OCI-LY7 (cell line): ENCODE measurements around the gene RNF40. TPM values are rescaled to one million over a fixed set of nuclear protein-coding genes. Genes with fewer than 3 reads are reported as not detected.

Source experiments
- BruUV-seq: library from RNA; stranded (reverse); fragments of 400-500 nt; replicated peaks from 2 replicates; lab custom pipeline; 2021; lab: Mats Ljungman, UMichigan
- CTCF ChIA-PET: fragments of 300-600 bp; sonication (Branson Sonifier 250); formaldehyde crosslinking; loops from one replicate; lab custom pipeline; 2022; ENCODE audit warnings: antibody characterized with exemption; ENCODE audit not compliant: unreplicated experiment; lab: Charles Lee
- POLR2A ChIA-PET: fragments of 300-600 bp; sonication (Branson Sonifier 250); formaldehyde crosslinking; loops from one replicate; lab custom pipeline; 2022; ENCODE audit warnings: antibody characterized with exemption; lab: Charles Lee
- DNase-seq: peaks from one replicate; pipeline ENCODE4 v3.0.0-alpha.2; 2015; ENCODE audit warnings: low spot score
- H2AFZ ChIP-seq: fragments of 200-600 bp; sonication (generic), shearing (Covaris generic); 2 replicates; pipeline ENCODE4 v1.6.1; 2014; ENCODE audit warnings: mild to moderate bottlenecking, antibody characterized with exemption, low read length, moderate library complexity
- H3K27ac ChIP-seq: fragments of 200-600 bp; sonication (generic); 2 replicates; pipeline ENCODE4 v1.5.1; 2014; ENCODE audit warnings: mixed run types, low read depth, mild to moderate bottlenecking, moderate library complexity, low read length, inconsistent platforms; ENCODE audit not compliant: poor library complexity, severe bottlenecking
- H3K36me3 ChIP-seq: fragments of 200-600 bp; sonication (generic); 2 replicates; pipeline ENCODE4 v1.6.1; 2014; ENCODE audit warnings: mild to moderate bottlenecking, antibody characterized with exemption, low read length, moderate library complexity, mixed read lengths; ENCODE audit not compliant: insufficient read depth
- H3K4me1 ChIP-seq: fragments of 200-600 bp; sonication (generic); 2 replicates; pipeline ENCODE4 v1.5.1; 2014; ENCODE audit warnings: mild to moderate bottlenecking, low read length; ENCODE audit not compliant: insufficient read depth, poor library complexity, severe bottlenecking
- H3K4me2 ChIP-seq: fragments of 200-600 bp; sonication (generic); 2 replicates; pipeline ENCODE4 v1.6.1; 2014; ENCODE audit warnings: mild to moderate bottlenecking, low read length
- H3K4me3 ChIP-seq: fragments of 200-600 bp; sonication (generic); 2 replicates; pipeline ENCODE4 v1.5.1; 2014; ENCODE audit warnings: mild to moderate bottlenecking, low read depth, low read length; ENCODE audit not compliant: poor library complexity, severe bottlenecking
- H3K79me2 ChIP-seq: fragments of 200-600 bp; sonication (generic); 2 replicates; pipeline ENCODE4 v1.6.1; 2016; ENCODE audit warnings: low read depth, mild to moderate bottlenecking, low read length, moderate library complexity, mixed read lengths; ENCODE audit not compliant: insufficient read depth
- H3K9me2 ChIP-seq: fragments of 200-600 bp; sonication (generic); 2 replicates; pipeline ENCODE4 v1.6.1; 2016; ENCODE audit warnings: mild to moderate bottlenecking, low read length, mixed read lengths; ENCODE audit not compliant: insufficient read depth
- H3K9me3 ChIP-seq: fragments of 200-600 bp; sonication (generic); 2 replicates; pipeline ENCODE4 v1.6.1; 2014; ENCODE audit warnings: mild to moderate bottlenecking, mixed run types, low read length, mixed read lengths
- H4K20me1 ChIP-seq: fragments of 200-600 bp; sonication (generic); 2 replicates; pipeline ENCODE4 v1.6.1; 2014; ENCODE audit warnings: mild to moderate bottlenecking, antibody characterized with exemption, low read length, moderate library complexity, mixed read lengths; ENCODE audit not compliant: insufficient read depth
- CTCF ChIP-seq: fragments of 200-600 bp; sonication (generic); conservative IDR thresholded peaks from 2 replicates; pipeline ENCODE4 v1.5.1; 2014; ENCODE audit warnings: mild to moderate bottlenecking, antibody characterized with exemption, low read length, moderate library complexity, mixed read lengths
- EZH2phosphoT487 ChIP-seq: fragments of 200-600 bp; sonication (generic); IDR thresholded peaks from 2 replicates; pipeline ENCODE4 v1.6.1; 2018; ENCODE audit warnings: low read depth, borderline replicate concordance, mild to moderate bottlenecking, mixed run types, antibody characterized with exemption, low read length, moderate library complexity, mixed read lengths
- intact Hi-C: fragments of 100-400 bp; cut with micrococcal nuclease; formaldehyde crosslinking; loops from one replicate; pipeline ENCODE4 v1.10.0; 2022; ENCODE audit not compliant: unreplicated experiment
- total RNA-seq, 2 experiments: library from RNA; depleted of rRNA in 1 of 2; stranded (reverse); fragments of >200 nt in 1 of 2; shearing (Covaris generic) in 1 of 2; gene quantifications; 2 replicates each; pipeline ENCODE4 v1.2.3, GENCODE V29; 2014 to 2022

RNF40 gene
- total RNA-seq, 2 experiments from 2014 or later: 70.5 to 108 TPM

- H3K27ac ChIP-seq: no peak overlapping the region
- no TSS peak for BruUV-seq
- 0 out of 2 replicates have a peak, but pooled peaks cover 4% of the 10 kb centered on the region for H4K20me1 ChIP-seq
- no peaks in the 10 kb centered on the region for H3K9me3 ChIP-seq
- no peak overlapping the region; the same call in 1 of the 2 replicates for H3K4me2 ChIP-seq
- ChIA-PET CTCF (no interaction called here), POLR2A (interaction anchor here (1.0 kb wide), 1 partner anchor 19 kb away, joined by 3 read pairs; no protein-coding TSS in a partner anchor)
- intact Hi-C loops: loop anchor here (10.0 kb wide), 1 partner anchor 1875 kb away; the partner anchor contains the start of gene ATP2A1
- H3K36me3 ChIP-seq: peaks cover 41% of the 10 kb centered on the region
- no peaks in the 10 kb centered on the region for H3K9me2 ChIP-seq
- peaks cover 13% of the 10 kb centered on the region for H3K79me2 ChIP-seq
- no peak for TF ChIP-seq EZH2phosphoT487
- TF ChIP-seq CTCF: no peak
- no peak overlapping the region for H2AFZ ChIP-seq
- DNase-seq: no peak
- H3K4me1 ChIP-seq: peaks cover 15% of the 10 kb centered on the region
- no peak overlapping the region for H3K4me3 ChIP-seq
Observed at GRCh38 chr16:30750201-30750600, 11.9 kb upstream of the RNF40 start.

- intact Hi-C loops: loop anchor here (10.0 kb wide), 1 partner anchor 1876 kb away; the partner anchor contains the start of gene ATP2A1
- POLR2A ChIA-PET: interaction anchor here (0.7 kb wide), 1 partner anchor 9 kb away, joined by 5 read pairs; no protein-coding TSS in a partner anchor
- H3K9me3 ChIP-seq: no peaks in the 10 kb centered on the region
- 0 out of 2 replicates have a peak, but pooled peaks cover 4% of the 10 kb centered on the region for H4K20me1 ChIP-seq
- no peak overlapping the region for H3K4me3 ChIP-seq
- peaks cover 45% of the 10 kb centered on the region for H3K36me3 ChIP-seq
- H3K9me2 ChIP-seq: no peaks in the 10 kb centered on the region
- H3K4me2 ChIP-seq: no peak overlapping the region
- no peak overlapping the region for H2AFZ ChIP-seq
- no peak for TF ChIP-seq EZH2phosphoT487
- no peak for TF ChIP-seq CTCF
- no peak for DNase-seq
- H3K27ac ChIP-seq: no peak overlapping the region
- peaks cover 15% of the 10 kb centered on the region for H3K4me1 ChIP-seq
- CTCF ChIA-PET: no interaction called here
- BruUV-seq: no TSS peak
- H3K79me2 ChIP-seq: peaks cover 13% of the 10 kb centered on the region
Observed at GRCh38 chr16:30750876-30751465, 11.2 kb upstream of the RNF40 start.

- Histone ChIP-seq H3K36me3 (peaks cover 63% of the 10 kb centered on the region), H3K4me1 (peaks cover 11% of the 10 kb centered on the region), H3K9me3 (no peaks in the 10 kb centered on the region), H3K9me2 (no peaks in the 10 kb centered on the region), H4K20me1 (0 out of 2 replicates have a peak, but pooled peaks cover 4% of the 10 kb centered on the region), H3K79me2 (peaks cover 13% of the 10 kb centered on the region), H3K27ac (no peak overlapping the region), H3K4me2 (no peak overlapping the region), H2AFZ (no peak overlapping the region), H3K4me3 (no peak overlapping the region)
- CTCF ChIA-PET: no interaction called here
- POLR2A ChIA-PET: no interaction called here
- TF ChIP-seq EZH2phosphoT487 (no peak), CTCF (no peak)
- intact Hi-C loops: loop anchor here (10.0 kb wide), 1 partner anchor 1879 kb away; the partner anchor contains the start of gene ATP2A1
- no peak for DNase-seq
- no TSS peak for BruUV-seq
Observed at GRCh38 chr16:30753596-30753995, 8.5 kb upstream of the RNF40 start.
